B cell (primary cell): ENCODE measurements around the gene SWSAP1. TPM values are rescaled to one million over a fixed set of nuclear protein-coding genes. Genes with fewer than 3 reads are reported as not detected.

Experiments
- ATAC-seq: fragments of 200-7000 bp; cut with Tn5 transposase; one replicate; pipeline ENCODE4 v1.10.0; 2021; ENCODE audit warnings: low read depth, mild to moderate bottlenecking, moderate number of reproducible peaks, moderate library complexity
- CTCF ChIA-PET: fragments of 350-600 bp; sonication (Branson Sonifier 250); formaldehyde crosslinking; loops from one replicate; lab custom pipeline; 2021; ENCODE audit warnings: antibody characterized with exemption, inconsistent platforms; lab: Charles Lee
- POLR2A ChIA-PET: fragments of 350-600 bp; sonication (Branson Sonifier 250); formaldehyde crosslinking; loops from one replicate; lab custom pipeline; 2021; ENCODE audit warnings: antibody characterized with exemption; lab: Charles Lee
- DNase-seq: peaks from one replicate; pipeline ENCODE4 v3.0.0; 2013
- H2AFZ ChIP-seq: 2 replicates; pipeline ENCODE4 v1.6.1; 2012; ENCODE audit warnings: mild to moderate bottlenecking, low read depth, low read length; ENCODE audit not compliant: insufficient read depth, poor library complexity, severe bottlenecking
- H3K27ac ChIP-seq, 2 donors: 1 replicate in 1 of 2; 2 replicates in 1 of 2; pipeline ENCODE4 v1.5.1; 2012 to 2013; ENCODE audit warnings: low read length in 2 of 2, mild to moderate bottlenecking in 2 of 2, moderate library complexity in 1 of 2
- H3K27me3 ChIP-seq, 4 experiments: fragments of 200-600 bp in 1 of 4; sonication (generic) in 1 of 4; replicated peaks in 1 of 4; 1 replicate in 2 of 4; 2 replicates in 2 of 4; pipeline versions ENCODE4 v1.6.1 to v1.7.0; 2013 to 2016; ENCODE audit warnings: low read length in 3 of 4, mild to moderate bottlenecking in 2 of 4, mixed read lengths in 1 of 4, moderate library complexity in 1 of 4; ENCODE audit not compliant: insufficient read depth in 4 of 4, control insufficient read depth in 3 of 4; ENCODE audit errors: control extremely low read depth in 1 of 4
- H3K36me3 ChIP-seq, 2 experiments: replicated peaks in 1 of 2; 1 replicate in 1 of 2; 2 replicates in 1 of 2; pipeline versions ENCODE4 v1.6.1 to v1.7.1; 2013; ENCODE audit warnings: low read length in 1 of 2; ENCODE audit not compliant: insufficient read depth in 2 of 2, control insufficient read depth in 1 of 2; ENCODE audit errors: control extremely low read depth in 1 of 2, extremely low read depth in 1 of 2
- H3K4me1 ChIP-seq, 2 donors: fragments of 200-600 bp in 1 of 2; sonication (generic) in 1 of 2; 1 replicate in 1 of 2; 2 replicates in 1 of 2; pipeline versions ENCODE4 v1.5.1 to v1.6.1; 2013 to 2017; ENCODE audit warnings: low read length in 2 of 2; ENCODE audit not compliant: control insufficient read depth in 2 of 2, insufficient read depth in 2 of 2
- H3K4me2 ChIP-seq: replicated peaks from 2 replicates; pipeline ENCODE3; 2012; ENCODE audit warnings: mild to moderate bottlenecking, low read depth, low read length; ENCODE audit not compliant: poor library complexity, severe bottlenecking
- H3K4me3 ChIP-seq, 5 experiments: fragments of 200-600 bp in 1 of 5; sonication (generic) in 1 of 5; 1 replicate in 3 of 5; 2 replicates in 2 of 5; pipeline versions ENCODE4 v1.5.1 to v1.7.0; 2011 to 2016; ENCODE audit warnings: low read length in 4 of 5, mild to moderate bottlenecking in 4 of 5, low read depth in 2 of 5, control low read depth in 1 of 5, moderate library complexity in 1 of 5; ENCODE audit not compliant: insufficient read depth in 1 of 5; ENCODE audit errors: control extremely low read depth in 1 of 5, extremely low read depth in 1 of 5
- H3K79me2 ChIP-seq: fragments of 200-600 bp; sonication (generic); one replicate; pipeline ENCODE4 v1.6.0; 2016; ENCODE audit warnings: low read length; ENCODE audit not compliant: control insufficient read depth, insufficient read depth
- H3K9ac ChIP-seq: fragments of 200-600 bp; sonication (generic); 2 replicates; pipeline ENCODE4 v1.6.1; 2017; ENCODE audit warnings: mild to moderate bottlenecking, low read length, moderate library complexity
- H3K9me3 ChIP-seq, 3 donors: one replicate each; pipeline versions ENCODE4 v1.6.1 to v1.7.1; 2013; ENCODE audit warnings: low read length in 2 of 3; ENCODE audit not compliant: control insufficient read depth in 2 of 3, insufficient read depth in 1 of 3; ENCODE audit errors: control extremely low read depth in 1 of 3
- H4K20me1 ChIP-seq: 2 replicates; pipeline ENCODE4 v1.6.0; 2012; ENCODE audit warnings: mild to moderate bottlenecking, low read length; ENCODE audit not compliant: insufficient read depth, control insufficient read depth, poor library complexity, severe bottlenecking
- H3K27ac Mint-ChIP-seq: one replicate; pipeline ENCODE4 v1.8.0; 2021; ENCODE audit warnings: mixed read lengths
- H3K27me3 Mint-ChIP-seq: one replicate; pipeline ENCODE4 v1.8.0; 2021; ENCODE audit warnings: mixed read lengths
- H3K4me1 Mint-ChIP-seq: one replicate; pipeline ENCODE4 v1.8.0; 2021; ENCODE audit warnings: mixed read lengths
- H3K4me3 Mint-ChIP-seq: one replicate; pipeline ENCODE4 v1.8.0; 2021; ENCODE audit warnings: mixed read lengths
- H3K9me3 Mint-ChIP-seq: one replicate; pipeline ENCODE4 v1.8.0; 2022; ENCODE audit warnings: mixed read lengths; ENCODE audit not compliant: insufficient read depth
- EZH2 ChIP-seq: IDR thresholded peaks from 2 replicates; pipeline ENCODE4 v1.6.1; 2012; ENCODE audit warnings: borderline replicate concordance, low read depth, mild to moderate bottlenecking, moderate library complexity, low read length; ENCODE audit not compliant: insufficient read depth, poor library complexity, severe bottlenecking
- WGBS: methylation state at CpG from one replicate; pipeline ENCODE4 v1.1.5; 2013; ENCODE audit warnings: missing lambda C conversion rate; ENCODE audit not compliant: insufficient coverage; 5-methylcytosine and 5-hydroxymethylcytosine counted together
- intact Hi-C: fragments of 100-400 bp; cut with micrococcal nuclease; formaldehyde crosslinking; loops from one replicate; pipeline ENCODE4 v1.10.0; 2022
- polyA plus RNA-seq: library from polyadenylated mRNA; depleted of rRNA; stranded (reverse); fragments of >200 nt; gene quantifications from 2 replicates; pipeline ENCODE4 v1.2.3, GENCODE V29; 2012
- total RNA-seq, 2 donors: library from RNA; stranded (reverse); fragments of 120-200 nt in 1 of 2; gene quantifications; 1 replicate in 1 of 2; 2 replicates in 1 of 2; pipeline versions ENCODE4 v1.2.3 to v1.2.4, GENCODE V29; 2013 to 2022
- TF ChIP-seq, protein P1 (sequence below): fragments of 200-600 bp; IDR thresholded peaks from one replicate; pipeline ENCODE4 v1.8.0; 2022; ENCODE audit warnings: antibody characterized with exemption, mild to moderate bottlenecking

SWSAP1 gene
- total and polyA plus RNA-seq, 2 donors (not counting 1 experiment from before 2014, with no cell fraction given), result 5.0 to 7.6 TPM

DNA sequence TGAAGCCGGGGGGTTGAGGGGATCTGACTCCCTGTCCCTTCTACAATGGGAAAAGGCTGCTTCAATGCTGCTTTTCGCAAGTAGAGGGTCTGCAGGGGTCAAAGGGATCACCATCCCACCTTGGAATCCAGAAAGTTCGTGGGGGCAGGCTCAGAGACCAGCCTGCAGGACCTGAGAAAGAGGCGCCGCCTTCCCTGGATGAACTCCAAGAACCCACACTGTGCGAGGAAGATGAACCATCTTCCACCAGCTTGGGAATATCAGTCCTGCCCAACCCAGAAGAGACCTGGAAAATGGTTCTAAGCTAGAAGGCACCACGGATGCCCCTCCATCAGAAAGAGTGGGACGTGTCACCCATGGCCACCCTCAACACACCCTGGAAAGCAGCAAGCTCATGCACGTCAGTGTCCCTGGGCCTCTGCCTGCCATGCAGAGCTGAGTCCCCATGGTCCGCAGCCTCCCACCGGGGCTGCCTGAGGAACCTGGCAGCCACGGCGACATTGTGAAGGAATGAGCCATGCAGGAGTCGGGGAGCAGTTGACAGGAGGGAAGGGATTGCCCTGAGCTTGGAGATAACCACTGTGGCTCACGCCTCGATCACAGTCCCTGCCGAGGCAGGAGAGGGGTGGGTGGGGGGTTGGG, 49.6 kb upstream of the SWSAP1 start:
- 79% methylated on average over 15 of the region's 17 CpGs for WGBS
- no peaks in the 10 kb centered on the region for H3K27me3 Mint-ChIP-seq
- Histone ChIP-seq H4K20me1 (no peaks in the 10 kb centered on the region), H3K4me1 (peaks cover 31 to 43% of the 10 kb centered on the region in 2 donors), H3K36me3 (peaks cover 0 to 1% of the 10 kb centered on the region in 2 experiments), H3K4me2 (peak overlapping the region; percentile 72), H3K27ac (peak overlapping the region in 1 of 2 donors; percentile 61), H3K79me2 (no peaks in the 10 kb centered on the region), H3K4me3 (no peak overlapping the region), H3K9me3 (peaks cover 0 to 5% (median 0%) of the 10 kb centered on the region in 3 donors), H2AFZ (peak overlapping the region; percentile 56), H3K9ac (no peak overlapping the region), H3K27me3 (peaks cover 0 to 5% (median 0%) of the 10 kb centered on the region in 4 experiments)
- POLR2A ChIA-PET, result interaction anchor here (0.6 kb wide), 1 partner anchor 226 kb away, joined by 11 read pairs; no protein-coding TSS in a partner anchor
- peak overlapping the region; percentile 75 for H3K4me3 Mint-ChIP-seq
- CTCF ChIA-PET, result interaction anchor here (1.1 to 1.6 kb wide), 2 partner anchors 30 to 58 kb away, joined by 3 to 10 read pairs; no protein-coding TSS in a partner anchor
- no peak overlapping the region for H3K27ac Mint-ChIP-seq
- DNase-seq, result no peak
- peaks cover 38% of the 10 kb centered on the region for H3K4me1 Mint-ChIP-seq
- no peak for ATAC-seq
- no peak for TF ChIP-seq EZH2
- TF ChIP-seq, protein P1, sequence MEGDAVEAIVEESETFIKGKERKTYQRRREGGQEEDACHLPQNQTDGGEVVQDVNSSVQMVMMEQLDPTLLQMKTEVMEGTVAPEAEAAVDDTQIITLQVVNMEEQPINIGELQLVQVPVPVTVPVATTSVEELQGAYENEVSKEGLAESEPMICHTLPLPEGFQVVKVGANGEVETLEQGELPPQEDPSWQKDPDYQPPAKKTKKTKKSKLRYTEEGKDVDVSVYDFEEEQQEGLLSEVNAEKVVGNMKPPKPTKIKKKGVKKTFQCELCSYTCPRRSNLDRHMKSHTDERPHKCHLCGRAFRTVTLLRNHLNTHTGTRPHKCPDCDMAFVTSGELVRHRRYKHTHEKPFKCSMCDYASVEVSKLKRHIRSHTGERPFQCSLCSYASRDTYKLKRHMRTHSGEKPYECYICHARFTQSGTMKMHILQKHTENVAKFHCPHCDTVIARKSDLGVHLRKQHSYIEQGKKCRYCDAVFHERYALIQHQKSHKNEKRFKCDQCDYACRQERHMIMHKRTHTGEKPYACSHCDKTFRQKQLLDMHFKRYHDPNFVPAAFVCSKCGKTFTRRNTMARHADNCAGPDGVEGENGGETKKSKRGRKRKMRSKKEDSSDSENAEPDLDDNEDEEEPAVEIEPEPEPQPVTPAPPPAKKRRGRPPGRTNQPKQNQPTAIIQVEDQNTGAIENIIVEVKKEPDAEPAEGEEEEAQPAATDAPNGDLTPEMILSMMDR, result no peak
- intact Hi-C loops, result no loop called here
- H3K9me3 Mint-ChIP-seq, result no peaks in the 10 kb centered on the region

DNA sequence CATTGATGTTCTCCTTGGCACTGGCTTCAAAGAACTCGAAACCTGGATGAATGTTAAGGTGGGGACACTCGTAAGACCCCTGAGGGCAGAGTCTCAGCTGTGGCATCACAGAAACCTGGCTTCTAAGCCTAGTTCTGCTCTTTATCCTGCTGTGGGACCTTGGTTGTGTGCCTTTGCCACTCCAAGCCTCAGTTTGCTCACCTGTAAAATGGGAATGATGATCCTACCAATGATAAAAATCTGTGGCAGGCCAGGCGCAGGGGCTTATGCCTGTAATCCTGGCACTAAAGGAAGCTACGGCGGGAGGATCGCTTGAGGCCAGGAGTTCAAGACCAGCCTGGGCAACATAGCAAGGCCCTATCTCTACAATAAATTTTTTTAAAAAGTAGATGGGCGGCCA, 48.9 kb upstream of the SWSAP1 start:
- POLR2A ChIA-PET, result no interaction called here

More for the DNA sequence above, 48.9 kb upstream of the SWSAP1 start:
- no peak overlapping the region for H3K4me2 ChIP-seq
- TF ChIP-seq, protein P1, result no peak
- H4K20me1 ChIP-seq, result no peaks in the 10 kb centered on the region
- H3K36me3 ChIP-seq, result peaks cover 0 to 1% of the 10 kb centered on the region in 2 experiments
- no peak overlapping the region for H2AFZ ChIP-seq
- Mint-ChIP-seq H3K4me1 (peaks cover 37% of the 10 kb centered on the region), H3K27ac (peak overlapping the region; percentile 15), H3K9me3 (no peaks in the 10 kb centered on the region), H3K27me3 (no peaks in the 10 kb centered on the region), H3K4me3 (no peak overlapping the region)
- no peak overlapping the region for H3K9ac ChIP-seq
- peaks cover 0 to 5% (median 0%) of the 10 kb centered on the region in 4 experiments for H3K27me3 ChIP-seq
- intact Hi-C loops, result no loop called here
- DNase-seq (no peak), ATAC-seq (no peak)
- H3K79me2 ChIP-seq, result no peaks in the 10 kb centered on the region
- CTCF ChIA-PET, result interaction anchor here (1.6 kb wide), 1 partner anchor 31 kb away, joined by 10 read pairs; no protein-coding TSS in a partner anchor
- H3K27ac ChIP-seq, result no peak overlapping the region
- H3K4me3 ChIP-seq, result no peak overlapping the region
- 95% methylated on average over 2 of the region's 7 CpGs for WGBS
- peaks cover 29 to 39% of the 10 kb centered on the region in 2 donors for H3K4me1 ChIP-seq
- peaks cover 0 to 5% (median 0%) of the 10 kb centered on the region in 3 donors for H3K9me3 ChIP-seq
